T-cell (primary cell): ENCODE data around the gene PCDHA2. TPM values are rescaled to one million over a fixed set of nuclear protein-coding genes. Genes with fewer than 3 reads are reported as not detected.
"Not testable (repeated sequence)": the region's sequence is repeated elsewhere in the genome, so short reads cannot be mapped to it uniquely, and the experiment has no call there.

ENCODE experiments used
- ATAC-seq, 4 experiments: fragments of 200-7000 bp in 3 of 4; fragments of 150-1000 bp in 1 of 4; cut with Tn5 transposase; replicated peaks in 1 of 4; 1 replicate in 3 of 4; 2 replicates in 1 of 4; pipeline ENCODE4 v1.10.0; 2021; ENCODE audit warnings: moderate library complexity in 3 of 4, mild to moderate bottlenecking in 2 of 4, moderate number of reproducible peaks in 1 of 4
- CTCF ChIA-PET, 2 donors: fragments of 300-600 bp; sonication (Branson Sonifier 250); formaldehyde crosslinking; loops; one replicate each; lab custom pipeline; 2022; ENCODE audit warnings: antibody characterized with exemption in 2 of 2; lab: Charles Lee
- POLR2A ChIA-PET, 2 donors: fragments of 300-600 bp; sonication (Branson Sonifier 250); formaldehyde crosslinking; loops; one replicate each; lab custom pipeline; 2022; ENCODE audit warnings: antibody characterized with exemption in 2 of 2; lab: Charles Lee
- DNase-seq, 35 experiments: peaks; one replicate each; pipeline versions ENCODE4 v3.0.0 to v3.0.0-alpha.2; 2013 to 2023
- H3K27ac ChIP-seq: one replicate; pipeline ENCODE4 v1.5.1; 2013; ENCODE audit warnings: low read length
- H3K27me3 ChIP-seq, 2 experiments: replicated peaks in 1 of 2; 1 replicate in 1 of 2; 2 replicates in 1 of 2; pipeline versions ENCODE4 v1.6.1 to v1.7.0; 2013; ENCODE audit warnings: low read length in 1 of 2, mixed read lengths in 1 of 2; ENCODE audit not compliant: control insufficient read depth in 2 of 2, insufficient read depth in 2 of 2; ENCODE audit errors: extremely low read depth in 1 of 2
- H3K36me3 ChIP-seq, 2 donors: 1 replicate in 1 of 2; 2 replicates in 1 of 2; pipeline versions ENCODE4 v1.6.1 to v1.7.0; 2013; ENCODE audit warnings: low read length in 1 of 2; ENCODE audit not compliant: control insufficient read depth in 2 of 2, insufficient read depth in 1 of 2; ENCODE audit errors: extremely low read depth in 1 of 2
- H3K4me1 ChIP-seq, 2 experiments: 1 replicate in 1 of 2; 2 replicates in 1 of 2; pipeline versions ENCODE4 v1.6.1 to v1.7.0; 2013; ENCODE audit warnings: low read length in 2 of 2, mixed read lengths in 1 of 2; ENCODE audit not compliant: insufficient read depth in 2 of 2, control insufficient read depth in 1 of 2; ENCODE audit errors: extremely low read depth in 1 of 2
- H3K4me3 ChIP-seq, 2 donors: 1 replicate in 1 of 2; 2 replicates in 1 of 2; pipeline versions ENCODE4 v1.5.1 to v1.7.0; 2013; ENCODE audit warnings: mild to moderate bottlenecking in 2 of 2, low read length in 1 of 2, moderate library complexity in 1 of 2; ENCODE audit not compliant: control insufficient read depth in 1 of 2; ENCODE audit errors: extremely low read depth in 1 of 2
- H3K9me3 ChIP-seq: 2 replicates; pipeline ENCODE4 v1.7.0; 2013
- H3K27ac Mint-ChIP-seq, 2 donors: one replicate each; pipeline ENCODE4 v1.8.0; 2020 to 2021; ENCODE audit warnings: mild to moderate bottlenecking in 2 of 2, mixed read lengths in 2 of 2
- H3K27me3 Mint-ChIP-seq, 2 donors: one replicate each; pipeline ENCODE4 v1.8.0; 2021 to 2022; ENCODE audit warnings: mixed read lengths in 2 of 2
- H3K36me3 Mint-ChIP-seq: one replicate; pipeline ENCODE4 v1.8.0; 2021; ENCODE audit warnings: mixed read lengths
- H3K4me1 Mint-ChIP-seq, 3 donors: one replicate each; pipeline ENCODE4 v1.8.0; 2020 to 2022; ENCODE audit warnings: mixed read lengths in 3 of 3, mild to moderate bottlenecking in 1 of 3
- H3K4me3 Mint-ChIP-seq, 3 donors: one replicate each; pipeline ENCODE4 v1.8.0; 2020 to 2022; ENCODE audit warnings: mild to moderate bottlenecking in 3 of 3, mixed read lengths in 3 of 3, moderate library complexity in 3 of 3
- H3K9me3 Mint-ChIP-seq, 3 donors: one replicate each; pipeline ENCODE4 v1.8.0; 2020 to 2022; ENCODE audit warnings: mixed read lengths in 3 of 3
- WGBS: methylation state at CpG from one replicate; pipeline ENCODE4 v1.1.5; 2013; ENCODE audit warnings: missing lambda C conversion rate; ENCODE audit not compliant: insufficient coverage; 5-methylcytosine and 5-hydroxymethylcytosine counted together
- total RNA-seq, 35 experiments: library from RNA in 6 of 35; stranded (reverse) in 6 of 35; fragments of 120-200 nt in 1 of 35; gene quantifications; one replicate each; pipeline versions ENCODE4 v1.2.1 to v1.2.4 and lab custom pipeline; 2013 to 2026

Gene PCDHA2
- total RNA-seq, 5 donors from 2014 or later (not counting 1 experiment from before 2014, with no cell fraction given) = not detected

- peaks cover 3% of the 10 kb centered on the region for H3K9me3 ChIP-seq
- Mint-ChIP-seq H3K9me3 (peaks cover 12 to 42% (median 22%) of the 10 kb centered on the region in 3 donors), H3K4me3 (no peak overlapping the region), H3K4me1 (no peaks in the 10 kb centered on the region), H3K27ac (no peak overlapping the region), H3K27me3 (peaks cover 21 to 26% of the 10 kb centered on the region in 2 donors), H3K36me3 (no peaks in the 10 kb centered on the region)
- H3K4me1 ChIP-seq = no peaks in the 10 kb centered on the region
- no peak for ATAC-seq
- H3K27ac ChIP-seq = no peak overlapping the region
- no peak overlapping the region for H3K4me3 ChIP-seq
- ChIA-PET POLR2A (no interaction called here), CTCF (no interaction called here)
- H3K36me3 ChIP-seq = no peaks in the 10 kb centered on the region
- 74% methylated on average over 43 of the region's 43 CpGs for WGBS
- H3K27me3 ChIP-seq = peaks cover 0 to 6% of the 10 kb centered on the region in 2 experiments
- DNase-seq = no peak
Measured at GRCh38 chr5:140808889-140809291, 14.2 kb downstream of the PCDHA2 start.

- peaks cover 0 to 20% (median 13%) of the 10 kb centered on the region in 3 donors for H3K9me3 Mint-ChIP-seq
- peaks cover 16 to 21% of the 10 kb centered on the region in 2 donors for H3K27me3 Mint-ChIP-seq
- WGBS = 44% methylated on average over 30 of the region's 39 CpGs
- Histone ChIP-seq H3K4me3 (no peak within 1 kb of the TSS), H3K9me3 (no peaks in the 10 kb centered on the region), H3K4me1 (no peaks in the 10 kb centered on the region), H3K27me3 (peaks cover 0 to 19% of the 10 kb centered on the region in 2 experiments), H3K27ac (no peak within 1 kb of the TSS), H3K36me3 (no peaks in the 10 kb centered on the region)
- POLR2A ChIA-PET = no interaction called here
- DNase-seq (no peak), ATAC-seq (no peak)
- H3K27ac Mint-ChIP-seq = no peak within 1 kb of the TSS
- no peak within 1 kb of the TSS for H3K4me3 Mint-ChIP-seq
- no peaks in the 10 kb centered on the region for H3K36me3 Mint-ChIP-seq
- H3K4me1 Mint-ChIP-seq = no peaks in the 10 kb centered on the region
- CTCF ChIA-PET = no interaction called here
Measured at GRCh38 chr5:140821375-140822280, 27.0 kb downstream of the PCDHA2 start, which contains the start of gene PCDHA5. TSS of gene PCDHA5 (plus strand) at chr5:140821613.

- H3K4me1 ChIP-seq = no peaks in the 10 kb centered on the region
- peaks cover 4% of the 10 kb centered on the region for H3K36me3 Mint-ChIP-seq
- WGBS = 40% methylated on average over 2 of the region's 6 CpGs
- H3K36me3 ChIP-seq = no peaks in the 10 kb centered on the region
- ChIA-PET POLR2A (no interaction called here), CTCF (no interaction called here)
- H3K4me3 Mint-ChIP-seq = no peak overlapping the region
- H3K27me3 Mint-ChIP-seq = peaks cover 22 to 25% of the 10 kb centered on the region in 2 donors
- no peak for ATAC-seq
- H3K27ac ChIP-seq = no peak overlapping the region
- DNase-seq = no peak
- no peak overlapping the region for H3K27ac Mint-ChIP-seq
- H3K4me1 Mint-ChIP-seq = no peaks in the 10 kb centered on the region
- H3K4me3 ChIP-seq = no peak overlapping the region
- H3K9me3 ChIP-seq = no peaks in the 10 kb centered on the region
- peaks cover 0 to 24% (median 18%) of the 10 kb centered on the region in 3 donors for H3K9me3 Mint-ChIP-seq
- H3K27me3 ChIP-seq = peaks cover 0 to 19% of the 10 kb centered on the region in 2 experiments
Measured at GRCh38 chr5:140822281-140822629, 27.6 kb downstream of the PCDHA2 start.

- H3K4me3 ChIP-seq, ATAC-seq, DNase-seq, H3K36me3 Mint-ChIP-seq, CTCF ChIA-PET, H3K4me3 Mint-ChIP-seq, H3K27ac Mint-ChIP-seq, POLR2A ChIA-PET, H3K4me1 ChIP-seq, H3K36me3 ChIP-seq, H3K4me1 Mint-ChIP-seq, H3K9me3 ChIP-seq, H3K27ac ChIP-seq: not testable (repeated sequence)
- Mint-ChIP-seq H3K9me3 (peaks cover 0 to 20% (median 19%) of the 10 kb centered on the region in 3 donors), H3K27me3 (peaks cover 18 to 30% of the 10 kb centered on the region in 2 donors)
- WGBS = 59% methylated on average over 43 of the region's 48 CpGs
- peaks cover 0 to 20% of the 10 kb centered on the region in 2 experiments for H3K27me3 ChIP-seq
Measured at GRCh38 chr5:140822969-140823368, 28.3 kb downstream of the PCDHA2 start.

- Histone ChIP-seq H3K27ac (no peak overlapping the region), H3K36me3 (no peaks in the 10 kb centered on the region), H3K27me3 (peaks cover 0 to 25% of the 10 kb centered on the region in 2 experiments), H3K4me3 (no peak overlapping the region), H3K4me1 (no peaks in the 10 kb centered on the region), H3K9me3 (no peaks in the 10 kb centered on the region)
- DNase-seq (no peak), ATAC-seq (no peak)
- Mint-ChIP-seq H3K27ac (no peak overlapping the region), H3K27me3 (peaks cover 19 to 33% of the 10 kb centered on the region in 2 donors), H3K4me3 (no peak overlapping the region), H3K4me1 (no peaks in the 10 kb centered on the region), H3K36me3 (peaks cover 5% of the 10 kb centered on the region), H3K9me3 (peaks cover 0 to 19% (median 19%) of the 10 kb centered on the region in 3 donors)
- ChIA-PET POLR2A (no interaction called here), CTCF (no interaction called here)
- 65% methylated on average over 38 of the region's 38 CpGs for WGBS
Measured at GRCh38 chr5:140823475-140823874, 28.8 kb downstream of the PCDHA2 start.

- Mint-ChIP-seq H3K4me3 (no peak within 1 kb of the TSS), H3K9me3 (peaks cover 4 to 25% (median 13%) of the 10 kb centered on the region in 3 donors), H3K27ac (no peak within 1 kb of the TSS), H3K36me3 (peaks cover 8% of the 10 kb centered on the region), H3K4me1 (no peaks in the 10 kb centered on the region), H3K27me3 (peaks cover 27 to 41% of the 10 kb centered on the region in 2 donors)
- DNase-seq (no peak), ATAC-seq (no peak)
- 37% methylated on average over 18 of the region's 27 CpGs for WGBS
- no peak within 1 kb of the TSS for H3K4me3 ChIP-seq
- no peak within 1 kb of the TSS for H3K27ac ChIP-seq
- POLR2A ChIA-PET = no interaction called here
- H3K36me3 ChIP-seq = no peaks in the 10 kb centered on the region
- CTCF ChIA-PET = no interaction called here
- H3K9me3 ChIP-seq = no peaks in the 10 kb centered on the region
- H3K27me3 ChIP-seq = peaks cover 0 to 27% of the 10 kb centered on the region in 2 experiments
- no peaks in the 10 kb centered on the region for H3K4me1 ChIP-seq
Measured at GRCh38 chr5:140827704-140828361, 33.2 kb downstream of the PCDHA2 start, which contains the start of gene PCDHA6. TSS of gene PCDHA6 (plus strand) at chr5:140827960. CDS start at chr5:140828092, 132 bp downstream.
